Measurements from ENCODE around the gene FBXO41. TPM values are rescaled to one million over a fixed set of nuclear protein-coding genes. Genes with fewer than 3 reads are reported as not detected.

Gene FBXO41
- polyA plus RNA-seq, 1 of the 3 experiments (the other 2 are of a cell fraction), result 3.1 TPM

- WGBS (ENCODE audit: low lambda C conversion rate), result 71% methylated on average over 5 of the region's 6 CpGs
- Histone ChIP-seq H2AFZ (ENCODE audit: low read depth) (no peak overlapping the region), H3K9me2 (no peaks in the 10 kb centered on the region), H3K4me1 (ENCODE audit: control insufficient read depth in 1 of 2, insufficient read depth in 2 of 2, low read depth in 1 of 2, low read length in 1 of 2) (peaks cover 3 to 8% of the 10 kb centered on the region in 2 experiments; a peak in 2 of 4 replicates), H3K36me3 (replicated peaks in 1 of 2; ENCODE audit: control insufficient read depth in 1 of 2, insufficient read depth in 2 of 2, low read length in 1 of 2) (no peaks in the 10 kb centered on the region), H3K4me2 (no peak overlapping the region), H3K4me3 (ENCODE audit: low read depth in 2 of 2, low read length in 1 of 2) (no peak overlapping the region), H3K9me3 (no peaks in the 10 kb centered on the region), H3K27me3 (ENCODE audit: insufficient read depth) (peaks cover 8% of the 10 kb centered on the region; the same call in 1 of the 2 replicates), H4K20me1 (ENCODE audit: insufficient read depth) (no peaks in the 10 kb centered on the region), H3K9ac (no peak overlapping the region), H3K27ac (ENCODE audit: low read depth in 2 of 2, low read length in 1 of 2) (no peak overlapping the region), H3F3A (replicated peaks; ENCODE audit: insufficient read depth) (peaks cover 11% of the 10 kb centered on the region), H3K79me2 (ENCODE audit: insufficient read depth) (peaks cover 14% of the 10 kb centered on the region; the same call in 1 of the 2 replicates)
- POLR2A ChIA-PET, result interaction anchor here (1.2 kb wide), 1 partner anchor 23 kb away, joined by 3 read pairs; the partner anchor contains the start of gene CCT7
- TF ChIP-seq RFX5 (IDR thresholded peaks at IDR 0.05; ENCODE audit: low read length) (no peak), MXI1 (IDR thresholded peaks at IDR 0.05; ENCODE audit: low read depth, low read length) (no peak), FOXM1 (IDR thresholded peaks at IDR 0.05; ENCODE audit: low read depth) (no peak), YY1 (IDR thresholded peaks at IDR 0.05; ENCODE audit: low read depth) (no peak), JUND (IDR thresholded peaks at IDR 0.05) (no peak)
- no peak for DNase-seq
- CTCF ChIA-PET, result interaction anchor here (0.5 to 8.6 kb wide), 11 partner anchors 18 to 317 kb away, joined by 3 to 74 read pairs (median 4); no protein-coding TSS in a partner anchor
Measured at GRCh38 chr2:73210696-73211095, 73.6 kb downstream of the FBXO41 start.

- H3K79me2 ChIP-seq (ENCODE audit: insufficient read depth), result peaks cover 7% of the 10 kb centered on the region; the same call in 1 of the 2 replicates
- H3K27me3 ChIP-seq (ENCODE audit: insufficient read depth), result peaks cover 14% of the 10 kb centered on the region; the same call in 1 of the 2 replicates
- no peak overlapping the region for H3K4me3 ChIP-seq (ENCODE audit: low read depth in 2 of 2, low read length in 1 of 2)
- no peaks in the 10 kb centered on the region for H4K20me1 ChIP-seq (ENCODE audit: insufficient read depth)
- 49% methylated on average over 4 of the region's 4 CpGs for WGBS (ENCODE audit: low lambda C conversion rate)
- ChIA-PET CTCF (interaction anchor here (0.6 to 8.6 kb wide), 8 partner anchors 17 to 316 kb away, joined by 3 to 74 read pairs (median 4); no protein-coding TSS in a partner anchor), POLR2A (interaction anchor here (1.2 kb wide), 1 partner anchor 24 kb away, joined by 3 read pairs; the partner anchor contains the start of gene CCT7)
- H2AFZ ChIP-seq (ENCODE audit: low read depth), result no peak overlapping the region
- no peak overlapping the region for H3K4me2 ChIP-seq
- no peak overlapping the region for H3K9ac ChIP-seq
- H3K36me3 ChIP-seq (replicated peaks in 1 of 2; ENCODE audit: control insufficient read depth in 1 of 2, insufficient read depth in 2 of 2, low read length in 1 of 2), result no peaks in the 10 kb centered on the region
- TF ChIP-seq CTCF (IDR thresholded peaks at IDR 0.05) (no peak), TCF12 (IDR thresholded peaks at IDR 0.05) (no peak), USF1 (IDR thresholded peaks at IDR 0.05; ENCODE audit: borderline replicate concordance, low read depth) (no peak)
- H3K9me2 ChIP-seq, result no peaks in the 10 kb centered on the region
- H3K4me1 ChIP-seq (ENCODE audit: control insufficient read depth in 1 of 2, insufficient read depth in 2 of 2, low read depth in 1 of 2, low read length in 1 of 2), result peaks cover 0 to 8% of the 10 kb centered on the region in 2 experiments; a peak in 1 of 4 replicates
- peaks cover 14% of the 10 kb centered on the region for H3F3A ChIP-seq (replicated peaks; ENCODE audit: insufficient read depth)
- DNase-seq, result no peak
- H3K9me3 ChIP-seq, result no peaks in the 10 kb centered on the region
- H3K27ac ChIP-seq (ENCODE audit: low read depth in 2 of 2, low read length in 1 of 2), result no peak overlapping the region
Measured at GRCh38 chr2:73210019-73210418, 74.3 kb downstream of the FBXO41 start.

DNA sequence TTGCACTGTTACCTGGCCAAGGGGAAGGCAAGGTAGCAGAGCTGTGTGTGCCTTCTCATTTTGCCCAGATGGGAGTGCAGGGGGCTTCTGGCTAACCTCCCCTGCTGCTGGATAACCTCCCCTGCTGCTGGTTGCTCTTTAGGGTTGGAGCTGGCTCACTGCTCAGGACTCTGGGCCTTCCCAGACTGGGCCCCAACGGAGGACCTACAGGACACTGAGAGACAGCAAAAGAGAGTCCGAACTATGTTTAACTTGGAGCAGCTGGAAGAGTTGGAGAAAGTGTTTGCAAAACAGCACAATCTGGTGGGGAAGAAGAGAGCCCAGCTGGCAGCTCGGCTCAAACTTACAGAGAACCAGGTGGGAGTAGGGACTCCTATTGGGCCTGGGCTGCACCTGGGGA is 76.0 kb downstream of the FBXO41 start:
- H4K20me1 ChIP-seq (ENCODE audit: insufficient read depth), result no peaks in the 10 kb centered on the region
- H3K36me3 ChIP-seq (replicated peaks in 1 of 2; ENCODE audit: control insufficient read depth in 1 of 2, insufficient read depth in 2 of 2, low read length in 1 of 2), result no peaks in the 10 kb centered on the region
- no peaks in the 10 kb centered on the region for H3K9me2 ChIP-seq
- no peak for DNase-seq
- ChIA-PET CTCF (interaction anchor here (8.6 kb wide), 1 partner anchor 32 kb away, joined by 74 read pairs; no protein-coding TSS in a partner anchor), POLR2A (no interaction called here)
- 77% methylated on average over 3 of the region's 3 CpGs for WGBS (ENCODE audit: low lambda C conversion rate)
- no peak overlapping the region for H3K27ac ChIP-seq (ENCODE audit: low read depth in 2 of 2, low read length in 1 of 2)
- H3K4me3 ChIP-seq (ENCODE audit: low read depth in 2 of 2, low read length in 1 of 2), result no peak overlapping the region
- no peaks in the 10 kb centered on the region for H3K9me3 ChIP-seq
- no peaks in the 10 kb centered on the region for H3K79me2 ChIP-seq (ENCODE audit: insufficient read depth)
- no peak for TF ChIP-seq SIN3A (IDR thresholded peaks at IDR 0.05; ENCODE audit: borderline replicate concordance, low read depth, low read length)
- TF ChIP-seq USF1 (IDR thresholded peaks at IDR 0.05; ENCODE audit: borderline replicate concordance, low read depth), result no peak
- TF ChIP-seq REST (IDR thresholded peaks at IDR 0.05; ENCODE audit: low read depth, low read length), result no peak
- TF ChIP-seq SMC3 (IDR thresholded peaks at IDR 0.05; ENCODE audit: low read depth, low read length), result no peak
- no peak for TF ChIP-seq MEF2A (IDR thresholded peaks at IDR 0.05; ENCODE audit: borderline replicate concordance, low read depth)
- TF ChIP-seq MXI1 (IDR thresholded peaks at IDR 0.05; ENCODE audit: low read depth, low read length), result no peak
- TF ChIP-seq CHD2 (IDR thresholded peaks at IDR 0.05; ENCODE audit: low read length, partially characterized antibody), result no peak
- TF ChIP-seq NFIC (IDR thresholded peaks at IDR 0.05; ENCODE audit: borderline replicate concordance), result no peak
- no peak for TF ChIP-seq RCOR1 (IDR thresholded peaks at IDR 0.05; ENCODE audit: low read length)
- H2AFZ ChIP-seq (ENCODE audit: low read depth), result no peak overlapping the region
- H3F3A ChIP-seq (replicated peaks; ENCODE audit: insufficient read depth), result peaks cover 14% of the 10 kb centered on the region
- no peak overlapping the region for H3K9ac ChIP-seq
- H3K4me1 ChIP-seq (ENCODE audit: control insufficient read depth in 1 of 2, insufficient read depth in 2 of 2, low read depth in 1 of 2, low read length in 1 of 2), result peaks cover 0 to 8% of the 10 kb centered on the region in 2 experiments; a peak in 1 of 4 replicates
- no peak overlapping the region for H3K4me2 ChIP-seq
- H3K27me3 ChIP-seq (ENCODE audit: insufficient read depth), result peaks cover 26% of the 10 kb centered on the region

Measured in SK-N-SH (cell line).